ENCODE results near the gene CDKAL1. TPM values are rescaled to one million over a fixed set of nuclear protein-coding genes. Genes with fewer than 3 reads are reported as not detected.

Gene CDKAL1
- total RNA-seq, 1 experiment from 2014 or later: 16.1 TPM

GRCh38 chr6:20838113-20838512, 303.9 kb downstream of the CDKAL1 start:
- Histone ChIP-seq H3K36me3 (ENCODE audit: low read depth) (no peaks in the 10 kb centered on the region), H3K79me2 (ENCODE audit: low read depth) (no peaks in the 10 kb centered on the region), H4K20me1 (ENCODE audit: insufficient read depth) (no peaks in the 10 kb centered on the region), H3K4me3 (no peak overlapping the region), H3K27me3 (ENCODE audit: insufficient read depth, low read depth) (no peaks in the 10 kb centered on the region), H2AFZ (no peak overlapping the region), H3K9me3 (ENCODE audit: insufficient read depth, low read depth) (no peaks in the 10 kb centered on the region), H3F3A (ENCODE audit: insufficient read depth, low read depth) (no peaks in the 10 kb centered on the region), H3K27ac (no peak overlapping the region), H3K9me2 (ENCODE audit: insufficient read depth) (no peaks in the 10 kb centered on the region), H3K4me2 (no peak overlapping the region), H3K4me1 (replicated peaks; ENCODE audit: insufficient read depth) (0 out of 2 replicates have a peak, but pooled peaks cover 5% of the 10 kb centered on the region)
- BruUV-seq (replicated peaks): no TSS peak
- ChIA-PET POLR2A (ENCODE audit: unreplicated experiment) (no interaction called here), CTCF (no interaction called here)
- intact Hi-C loops (cut with micrococcal nuclease; ENCODE audit: unreplicated experiment): no loop called here
- DNase-seq: no peak
- TF ChIP-seq, protein P1, sequence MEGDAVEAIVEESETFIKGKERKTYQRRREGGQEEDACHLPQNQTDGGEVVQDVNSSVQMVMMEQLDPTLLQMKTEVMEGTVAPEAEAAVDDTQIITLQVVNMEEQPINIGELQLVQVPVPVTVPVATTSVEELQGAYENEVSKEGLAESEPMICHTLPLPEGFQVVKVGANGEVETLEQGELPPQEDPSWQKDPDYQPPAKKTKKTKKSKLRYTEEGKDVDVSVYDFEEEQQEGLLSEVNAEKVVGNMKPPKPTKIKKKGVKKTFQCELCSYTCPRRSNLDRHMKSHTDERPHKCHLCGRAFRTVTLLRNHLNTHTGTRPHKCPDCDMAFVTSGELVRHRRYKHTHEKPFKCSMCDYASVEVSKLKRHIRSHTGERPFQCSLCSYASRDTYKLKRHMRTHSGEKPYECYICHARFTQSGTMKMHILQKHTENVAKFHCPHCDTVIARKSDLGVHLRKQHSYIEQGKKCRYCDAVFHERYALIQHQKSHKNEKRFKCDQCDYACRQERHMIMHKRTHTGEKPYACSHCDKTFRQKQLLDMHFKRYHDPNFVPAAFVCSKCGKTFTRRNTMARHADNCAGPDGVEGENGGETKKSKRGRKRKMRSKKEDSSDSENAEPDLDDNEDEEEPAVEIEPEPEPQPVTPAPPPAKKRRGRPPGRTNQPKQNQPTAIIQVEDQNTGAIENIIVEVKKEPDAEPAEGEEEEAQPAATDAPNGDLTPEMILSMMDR (conservative IDR thresholded peaks at IDR 0.05): no peak
- TF ChIP-seq EZH2 (IDR thresholded peaks at IDR 0.05; ENCODE audit: low read depth): no peak

- Histone ChIP-seq H3K4me2 (no peak overlapping the region), H4K20me1 (ENCODE audit: insufficient read depth) (no peaks in the 10 kb centered on the region), H3F3A (ENCODE audit: insufficient read depth, low read depth) (no peaks in the 10 kb centered on the region), H3K9me3 (ENCODE audit: insufficient read depth, low read depth) (no peaks in the 10 kb centered on the region; the same call in 1 of the 2 replicates), H3K36me3 (ENCODE audit: low read depth) (no peaks in the 10 kb centered on the region), H3K27me3 (ENCODE audit: insufficient read depth, low read depth) (no peaks in the 10 kb centered on the region), H3K27ac (no peak overlapping the region), H2AFZ (no peak overlapping the region), H3K79me2 (ENCODE audit: low read depth) (no peaks in the 10 kb centered on the region), H3K4me3 (no peak overlapping the region), H3K4me1 (replicated peaks; ENCODE audit: insufficient read depth) (0 out of 2 replicates have a peak, but pooled peaks cover 5% of the 10 kb centered on the region), H3K9me2 (ENCODE audit: insufficient read depth) (peaks cover 1% of the 10 kb centered on the region; the same call in 1 of the 2 replicates)
- BruUV-seq (replicated peaks): no TSS peak
- no peak for DNase-seq
- ChIA-PET CTCF (no interaction called here), POLR2A (ENCODE audit: unreplicated experiment) (no interaction called here)
- intact Hi-C loops (cut with micrococcal nuclease; ENCODE audit: unreplicated experiment): no loop called here
- TF ChIP-seq EZH2 (IDR thresholded peaks at IDR 0.05; ENCODE audit: low read depth): no peak
- TF ChIP-seq, protein P1 (conservative IDR thresholded peaks at IDR 0.05): no peak
Observed at GRCh38 chr6:20839630-20840029, 305.4 kb downstream of the CDKAL1 start.

DNA sequence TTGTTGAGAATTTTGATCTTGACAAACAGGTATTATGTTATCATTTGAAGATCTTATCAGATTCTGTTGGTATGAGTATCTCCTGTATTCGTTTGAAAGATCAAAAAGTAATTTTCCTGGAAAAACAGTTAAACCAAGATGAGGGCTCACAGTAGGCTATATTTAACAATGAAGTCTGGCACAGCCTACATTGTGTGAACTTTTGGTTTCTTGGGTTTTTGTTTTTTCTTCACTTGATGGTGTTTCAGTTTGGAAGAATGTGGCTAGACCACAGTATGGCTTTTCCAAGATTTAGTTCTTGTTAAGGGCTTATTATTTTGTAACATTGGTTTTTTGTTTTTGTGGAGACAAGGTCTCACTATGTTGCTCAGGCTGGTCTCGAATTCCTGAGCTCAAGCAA, 306.4 kb downstream of the CDKAL1 start:
- no peaks in the 10 kb centered on the region for H3K36me3 ChIP-seq (ENCODE audit: low read depth)
- H3F3A ChIP-seq (ENCODE audit: insufficient read depth, low read depth): no peaks in the 10 kb centered on the region
- H3K27ac ChIP-seq: no peak overlapping the region
- 0 out of 2 replicates have a peak, but pooled peaks cover 5% of the 10 kb centered on the region for H3K4me1 ChIP-seq (replicated peaks; ENCODE audit: insufficient read depth)
- H3K9me3 ChIP-seq (ENCODE audit: insufficient read depth, low read depth): no peaks in the 10 kb centered on the region; the same call in 1 of the 2 replicates
- TF ChIP-seq, protein P1 (conservative IDR thresholded peaks at IDR 0.05): no peak
- TF ChIP-seq EZH2 (IDR thresholded peaks at IDR 0.05; ENCODE audit: low read depth): no peak
- H3K27me3 ChIP-seq (ENCODE audit: insufficient read depth, low read depth): no peaks in the 10 kb centered on the region
- H2AFZ ChIP-seq: no peak overlapping the region
- H3K4me2 ChIP-seq: no peak overlapping the region
- no peak overlapping the region for H3K4me3 ChIP-seq
- no peaks in the 10 kb centered on the region for H3K79me2 ChIP-seq (ENCODE audit: low read depth)
- H4K20me1 ChIP-seq (ENCODE audit: insufficient read depth): no peaks in the 10 kb centered on the region
- no peak for DNase-seq
- H3K9me2 ChIP-seq (ENCODE audit: insufficient read depth): peaks cover 4% of the 10 kb centered on the region; the same call in 1 of the 2 replicates
- POLR2A ChIA-PET (ENCODE audit: unreplicated experiment): no interaction called here
- intact Hi-C loops (cut with micrococcal nuclease; ENCODE audit: unreplicated experiment): no loop called here
- no TSS peak for BruUV-seq (replicated peaks)
- CTCF ChIA-PET: no interaction called here
